ENCODE results near the gene LENG8. TPM values are rescaled to one million over a fixed set of nuclear protein-coding genes. Genes with fewer than 3 reads are reported as not detected.

Gene LENG8
- total and polyA plus RNA-seq, 2 of the 13 experiments (the other 11 are each of a cell fraction or from before 2014, with no cell fraction given) = 14.3 to 41.9 TPM

- TF ChIP-seq ZNF605 (CRISPR knock-in tag; IDR thresholded peaks at IDR 0.05) (peak; percentile 4; the same call in 1 of the 2 replicates), NCOA1 (CRISPR knock-in tag; IDR thresholded peaks at IDR 0.05) (no peak), ZFP82 (CRISPR knock-in tag; IDR thresholded peaks at IDR 0.05; ENCODE audit: borderline replicate concordance) (0 out of 2 replicates have a peak, but pooled peaks have one; percentile 23), USF2 (IDR thresholded peaks at IDR 0.05; ENCODE audit: low read depth, low read length) (no peak), USF2 (CRISPR knock-in tag; IDR thresholded peaks at IDR 0.05; ENCODE audit: borderline replicate concordance) (no peak), IKZF4 (CRISPR knock-in tag; IDR thresholded peaks at IDR 0.05; ENCODE audit: borderline replicate concordance, low read depth, not compliant biosample characterization) (peak; percentile 47), ZNF891 (CRISPR knock-in tag; IDR thresholded peaks at IDR 0.05) (0 out of 2 replicates have a peak, but pooled peaks have one; percentile 12), HDAC1 (CRISPR knock-in tag; IDR thresholded peaks at IDR 0.05) (peak; percentile 73; the same call in 1 of the 2 replicates), RBFOX2 (IDR thresholded peaks at IDR 0.05; ENCODE audit: low read depth, low read length) (no peak), ZNF740 (CRISPR knock-in tag; IDR thresholded peaks at IDR 0.05) (no peak), CCDC6 (CRISPR knock-in tag; IDR thresholded peaks at IDR 0.05) (no peak), SAP130 (CRISPR knock-in tag; IDR thresholded peaks at IDR 0.05; ENCODE audit: low read depth) (peak; percentile 72), SALL1 (CRISPR knock-in tag; IDR thresholded peaks at IDR 0.05) (0 out of 2 replicates have a peak, but pooled peaks have one; percentile 9), RARA (CRISPR knock-in tag; IDR thresholded peaks at IDR 0.05) (0 out of 2 replicates have a peak, but pooled peaks have one; percentile 9), FOXP1 (IDR thresholded peaks at IDR 0.05) (no peak), FOXP1 (CRISPR knock-in tag; IDR thresholded peaks at IDR 0.05) (0 out of 2 replicates have a peak, but pooled peaks have one; percentile 5)
- TF ChIP-seq, protein P1, sequence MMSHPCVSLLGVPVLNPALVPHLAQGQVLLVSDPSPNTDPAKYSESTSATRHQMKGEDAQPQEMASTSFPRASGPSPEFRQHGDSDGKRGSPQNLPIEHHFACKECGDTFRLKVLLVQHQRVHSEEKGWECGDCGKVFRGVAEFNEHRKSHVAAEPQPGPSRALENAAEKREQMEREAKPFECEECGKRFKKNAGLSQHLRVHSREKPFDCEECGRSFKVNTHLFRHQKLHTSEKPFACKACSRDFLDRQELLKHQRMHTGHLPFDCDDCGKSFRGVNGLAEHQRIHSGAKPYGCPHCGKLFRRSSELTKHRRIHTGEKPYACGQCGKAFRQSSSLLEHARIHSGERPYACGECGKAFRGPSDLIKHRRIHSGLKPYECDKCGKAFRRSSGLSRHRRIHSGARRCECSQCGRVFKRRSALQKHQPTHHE (CRISPR knock-in tag; IDR thresholded peaks at IDR 0.05; ENCODE audit: borderline replicate concordance) = 0 out of 2 replicates have a peak, but pooled peaks have one; percentile 15
- TF ChIP-seq, protein P2, sequence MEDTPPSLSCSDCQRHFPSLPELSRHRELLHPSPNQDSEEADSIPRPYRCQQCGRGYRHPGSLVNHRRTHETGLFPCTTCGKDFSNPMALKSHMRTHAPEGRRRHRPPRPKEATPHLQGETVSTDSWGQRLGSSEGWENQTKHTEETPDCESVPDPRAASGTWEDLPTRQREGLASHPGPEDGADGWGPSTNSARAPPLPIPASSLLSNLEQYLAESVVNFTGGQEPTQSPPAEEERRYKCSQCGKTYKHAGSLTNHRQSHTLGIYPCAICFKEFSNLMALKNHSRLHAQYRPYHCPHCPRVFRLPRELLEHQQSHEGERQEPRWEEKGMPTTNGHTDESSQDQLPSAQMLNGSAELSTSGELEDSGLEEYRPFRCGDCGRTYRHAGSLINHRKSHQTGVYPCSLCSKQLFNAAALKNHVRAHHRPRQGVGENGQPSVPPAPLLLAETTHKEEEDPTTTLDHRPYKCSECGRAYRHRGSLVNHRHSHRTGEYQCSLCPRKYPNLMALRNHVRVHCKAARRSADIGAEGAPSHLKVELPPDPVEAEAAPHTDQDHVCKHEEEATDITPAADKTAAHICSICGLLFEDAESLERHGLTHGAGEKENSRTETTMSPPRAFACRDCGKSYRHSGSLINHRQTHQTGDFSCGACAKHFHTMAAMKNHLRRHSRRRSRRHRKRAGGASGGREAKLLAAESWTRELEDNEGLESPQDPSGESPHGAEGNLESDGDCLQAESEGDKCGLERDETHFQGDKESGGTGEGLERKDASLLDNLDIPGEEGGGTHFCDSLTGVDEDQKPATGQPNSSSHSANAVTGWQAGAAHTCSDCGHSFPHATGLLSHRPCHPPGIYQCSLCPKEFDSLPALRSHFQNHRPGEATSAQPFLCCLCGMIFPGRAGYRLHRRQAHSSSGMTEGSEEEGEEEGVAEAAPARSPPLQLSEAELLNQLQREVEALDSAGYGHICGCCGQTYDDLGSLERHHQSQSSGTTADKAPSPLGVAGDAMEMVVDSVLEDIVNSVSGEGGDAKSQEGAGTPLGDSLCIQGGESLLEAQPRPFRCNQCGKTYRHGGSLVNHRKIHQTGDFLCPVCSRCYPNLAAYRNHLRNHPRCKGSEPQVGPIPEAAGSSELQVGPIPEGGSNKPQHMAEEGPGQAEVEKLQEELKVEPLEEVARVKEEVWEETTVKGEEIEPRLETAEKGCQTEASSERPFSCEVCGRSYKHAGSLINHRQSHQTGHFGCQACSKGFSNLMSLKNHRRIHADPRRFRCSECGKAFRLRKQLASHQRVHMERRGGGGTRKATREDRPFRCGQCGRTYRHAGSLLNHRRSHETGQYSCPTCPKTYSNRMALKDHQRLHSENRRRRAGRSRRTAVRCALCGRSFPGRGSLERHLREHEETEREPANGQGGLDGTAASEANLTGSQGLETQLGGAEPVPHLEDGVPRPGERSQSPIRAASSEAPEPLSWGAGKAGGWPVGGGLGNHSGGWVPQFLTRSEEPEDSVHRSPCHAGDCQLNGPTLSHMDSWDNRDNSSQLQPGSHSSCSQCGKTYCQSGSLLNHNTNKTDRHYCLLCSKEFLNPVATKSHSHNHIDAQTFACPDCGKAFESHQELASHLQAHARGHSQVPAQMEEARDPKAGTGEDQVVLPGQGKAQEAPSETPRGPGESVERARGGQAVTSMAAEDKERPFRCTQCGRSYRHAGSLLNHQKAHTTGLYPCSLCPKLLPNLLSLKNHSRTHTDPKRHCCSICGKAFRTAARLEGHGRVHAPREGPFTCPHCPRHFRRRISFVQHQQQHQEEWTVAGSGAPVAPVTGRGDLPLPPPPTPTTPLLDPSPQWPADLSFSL (CRISPR knock-in tag; IDR thresholded peaks at IDR 0.05) = 0 out of 2 replicates have a peak, but pooled peaks have one; percentile 35
These were observed 792 bp upstream of the LENG8 start (continued) for GRCh38 chr19:54448040-54448773.

Measured in HepG2 (cell line).